HEK293 (cell line): ENCODE data around the gene HDAC8.
A peak's percentile ranks its signal among the peaks of the same experiment; 100 is the strongest.

Source experiments
- KLF7 ChIP-seq: fragments of 450-650 bp; formaldehyde crosslinking; IDR thresholded peaks from 2 replicates; pipeline ENCODE4 v1.5.1; 2016; ENCODE audit warnings: missing biosample characterization, missing genetic modification characterization, borderline replicate concordance
- OVOL3 ChIP-seq: fragments of 450-650 bp; formaldehyde crosslinking; IDR thresholded peaks from 2 replicates; pipeline ENCODE4 v1.5.1; 2016; ENCODE audit warnings: missing biosample characterization, missing genetic modification characterization
- PRDM4 ChIP-seq: fragments of 450-650 bp; formaldehyde crosslinking; IDR thresholded peaks from 2 replicates; pipeline ENCODE4 v1.5.1; 2017; ENCODE audit warnings: missing biosample characterization, missing genetic modification characterization
- SALL2 ChIP-seq: fragments of 450-650 bp; formaldehyde crosslinking; IDR thresholded peaks from 2 replicates; pipeline ENCODE4 v1.5.0; 2017; ENCODE audit warnings: missing biosample characterization, mild to moderate bottlenecking, missing genetic modification characterization, borderline replicate concordance
- SCRT1 ChIP-seq: fragments of 450-650 bp; formaldehyde crosslinking; IDR thresholded peaks from 2 replicates; pipeline ENCODE4 v1.5.1; 2016; ENCODE audit warnings: missing biosample characterization, missing genetic modification characterization, borderline replicate concordance
- ZBTB10 ChIP-seq: fragments of 450-650 bp; formaldehyde crosslinking; IDR thresholded peaks from 2 replicates; pipeline ENCODE4 v1.5.1; 2016; ENCODE audit warnings: missing biosample characterization, missing genetic modification characterization
- ZBTB17 ChIP-seq: fragments of 450-650 bp; formaldehyde crosslinking; IDR thresholded peaks from 2 replicates; pipeline ENCODE4 v1.5.1; 2016; ENCODE audit warnings: missing biosample characterization, missing genetic modification characterization
- ZBTB20 ChIP-seq: fragments of 450-650 bp; formaldehyde crosslinking; IDR thresholded peaks from 2 replicates; pipeline ENCODE4 v1.5.1; 2016; ENCODE audit warnings: missing biosample characterization, missing genetic modification characterization
- ZBTB6 ChIP-seq: fragments of 450-650 bp; formaldehyde crosslinking; IDR thresholded peaks from 2 replicates; pipeline ENCODE4 v1.5.1; 2017; ENCODE audit warnings: missing biosample characterization, missing genetic modification characterization
- ZNF133 ChIP-seq: fragments of 450-650 bp; formaldehyde crosslinking; IDR thresholded peaks from 2 replicates; pipeline ENCODE4 v1.5.1; 2016; ENCODE audit warnings: missing biosample characterization, missing genetic modification characterization
- ZNF148 ChIP-seq: fragments of 450-650 bp; formaldehyde crosslinking; IDR thresholded peaks from 2 replicates; pipeline ENCODE4 v1.5.0; 2017; ENCODE audit warnings: missing biosample characterization, missing genetic modification characterization, borderline replicate concordance
- ZNF169 ChIP-seq: fragments of 450-650 bp; formaldehyde crosslinking; IDR thresholded peaks from 2 replicates; pipeline ENCODE4 v1.5.1; 2016; ENCODE audit warnings: missing biosample characterization, missing genetic modification characterization
- ZNF266 ChIP-seq: fragments of 450-650 bp; formaldehyde crosslinking; IDR thresholded peaks from 2 replicates; pipeline ENCODE4 v1.5.1; 2016; ENCODE audit warnings: missing biosample characterization, missing genetic modification characterization, low read depth
- ZNF274 ChIP-seq, 2 experiments: fragments of 200-500 bp in 1 of 2; fragments of 450-650 bp in 1 of 2; sonication (Bioruptor generic) in 1 of 2; formaldehyde crosslinking in 1 of 2; IDR thresholded peaks; 2 replicates each; pipeline versions ENCODE4 v1.5.1 to v1.6.1; 2014 to 2016; ENCODE audit warnings: borderline replicate concordance in 1 of 2, inconsistent platforms in 1 of 2, low read length in 1 of 2, missing biosample characterization in 1 of 2, missing genetic modification characterization in 1 of 2
- ZNF433 ChIP-seq: fragments of 450-650 bp; formaldehyde crosslinking; IDR thresholded peaks from 2 replicates; pipeline ENCODE4 v1.5.1; 2016; ENCODE audit warnings: missing biosample characterization, missing genetic modification characterization, low read depth
- ZNF48 ChIP-seq: fragments of 450-650 bp; formaldehyde crosslinking; IDR thresholded peaks from 2 replicates; pipeline ENCODE4 v1.5.1; 2016; ENCODE audit warnings: missing biosample characterization, missing genetic modification characterization
- ZNF580 ChIP-seq: fragments of 450-650 bp; formaldehyde crosslinking; IDR thresholded peaks from 2 replicates; pipeline ENCODE4 v1.5.1; 2016; ENCODE audit warnings: missing biosample characterization, missing genetic modification characterization
- ZNF585B ChIP-seq: fragments of 450-650 bp; formaldehyde crosslinking; IDR thresholded peaks from 2 replicates; pipeline ENCODE4 v1.5.1; 2016; ENCODE audit warnings: missing biosample characterization, missing genetic modification characterization
- ZNF610 ChIP-seq: fragments of 450-650 bp; formaldehyde crosslinking; IDR thresholded peaks from 2 replicates; pipeline ENCODE4 v1.5.1; 2016; ENCODE audit warnings: missing biosample characterization, missing genetic modification characterization, borderline replicate concordance
- ZNF624 ChIP-seq: fragments of 450-650 bp; formaldehyde crosslinking; IDR thresholded peaks from 2 replicates; pipeline ENCODE4 v1.5.1; 2017; ENCODE audit warnings: missing biosample characterization, missing genetic modification characterization
- ZNF629 ChIP-seq: fragments of 450-650 bp; formaldehyde crosslinking; IDR thresholded peaks from 2 replicates; pipeline ENCODE4 v1.5.1; 2017; ENCODE audit warnings: missing biosample characterization, missing genetic modification characterization
- ZNF645 ChIP-seq: fragments of 450-650 bp; formaldehyde crosslinking; IDR thresholded peaks from 2 replicates; pipeline ENCODE4; 2016; ENCODE audit warnings: missing biosample characterization, missing genetic modification characterization
- ZNF692 ChIP-seq: fragments of 450-650 bp; formaldehyde crosslinking; IDR thresholded peaks from 2 replicates; pipeline ENCODE4 v1.5.1; 2016; ENCODE audit warnings: missing biosample characterization, missing genetic modification characterization
- ZNF747 ChIP-seq: fragments of 450-650 bp; formaldehyde crosslinking; IDR thresholded peaks from 2 replicates; pipeline ENCODE4 v1.5.1; 2016; ENCODE audit warnings: missing biosample characterization, missing genetic modification characterization
- ZSCAN30 ChIP-seq: fragments of 450-650 bp; IDR thresholded peaks from 2 replicates; pipeline ENCODE4 v1.5.1; 2018; ENCODE audit warnings: missing biosample characterization, mild to moderate bottlenecking, missing genetic modification characterization, moderate library complexity

The HDAC8 gene

GRCh38 chrX:72554448-72555140 is 18.0 kb downstream of the HDAC8 start (continued):
- TF ChIP-seq ZNF645 (tag by site-specific recombination) = no peak
- TF ChIP-seq ZNF169 (tag by site-specific recombination) = no peak
- TF ChIP-seq ZBTB6 = no peak
- TF ChIP-seq ZBTB20 (tag by site-specific recombination) = peak; percentile 45
- no peak for TF ChIP-seq OVOL3 (tag by site-specific recombination)
- peak; percentile 73; the same call in 1 of the 2 replicates for TF ChIP-seq SCRT1 (tag by site-specific recombination)
- TF ChIP-seq ZBTB17 (tag by site-specific recombination) = peak; percentile 57; the same call in 1 of the 2 replicates
- no peak for TF ChIP-seq ZNF624 (tag by site-specific recombination)
- TF ChIP-seq ZNF274 (IDR thresholded peaks at IDR 0.05; ENCODE audit: low read length) = no peak
- TF ChIP-seq ZNF274 (tag by site-specific recombination; IDR thresholded peaks at IDR 0.05; ENCODE audit: borderline replicate concordance) = no peak
- TF ChIP-seq ZBTB10 (tag by site-specific recombination) = no peak
- TF ChIP-seq ZNF133 = no peak
- no peak for TF ChIP-seq ZNF433 (tag by site-specific recombination)
- TF ChIP-seq ZNF629 (tag by site-specific recombination) = peak; percentile 69; the same call in 1 of the 2 replicates
- TF ChIP-seq ZNF148 (tag by site-specific recombination) = no peak
- TF ChIP-seq ZNF585B (tag by site-specific recombination) = no peak
- no peak for TF ChIP-seq ZNF580
- no peak for TF ChIP-seq ZNF48
- 0 out of 2 replicates have a peak, but pooled peaks have one; percentile 31 for TF ChIP-seq ZSCAN30
- no peak for TF ChIP-seq ZNF747 (tag by site-specific recombination)
- no peak for TF ChIP-seq SALL2 (tag by site-specific recombination)
- TF ChIP-seq KLF7 = 0 out of 2 replicates have a peak, but pooled peaks have one; percentile 52
- peak; percentile 55; the same call in 1 of the 2 replicates for TF ChIP-seq ZNF692
- no peak for TF ChIP-seq PRDM4 (tag by site-specific recombination)
- TF ChIP-seq ZNF266 (tag by site-specific recombination) = no peak
- no peak for TF ChIP-seq ZNF610 (tag by site-specific recombination)
